GM13976 (cell line): ENCODE data around the gene SERPINB6.

Experiments
- DNase-seq: peaks from one replicate; pipeline ENCODE4 v3.0.0; 2012; ENCODE audit warnings: low spot score
- CTCF ChIP-seq: IDR thresholded peaks from 2 replicates; pipeline ENCODE4 v1.5.1; 2012; ENCODE audit warnings: borderline replicate concordance, mild to moderate bottlenecking; ENCODE audit not compliant: insufficient read depth; ENCODE audit errors: extremely low read depth, missing control alignments, control extremely low read depth
- in situ Hi-C: fragments of 300-500 bp; cut with MboI; formaldehyde crosslinking; loops from one replicate; pipeline ENCODE4 v1.12.0; 2022; ENCODE audit warnings: low sequenced_read_pairs, mixed read lengths, inconsistent platforms; ENCODE audit not compliant: unreplicated experiment

Gene SERPINB6

GRCh38 chr6:2950713-2951112 lies 20.7 kb downstream of the SERPINB6 start:
- in situ Hi-C loops, result no loop called here
- no peak for TF ChIP-seq CTCF
- no peak for DNase-seq

- in situ Hi-C loops, result no loop called here
- DNase-seq, result no peak
- TF ChIP-seq CTCF, result no peak
These were observed 21.8 kb downstream of the SERPINB6 start for GRCh38 chr6:2949536-2950083.

GRCh38 chr6:2949121-2949520 lies 22.2 kb downstream of the SERPINB6 start:
- DNase-seq, result no peak
- in situ Hi-C loops, result no loop called here
- TF ChIP-seq CTCF, result no peak

GRCh38 chr6:2948228-2949025 lies 22.9 kb downstream of the SERPINB6 start:
- in situ Hi-C loops, result no loop called here
- TF ChIP-seq CTCF, result no peak
- DNase-seq, result no peak

GRCh38 chr6:2947445-2947844 lies 23.9 kb downstream of the SERPINB6 start:
- no peak for DNase-seq
- TF ChIP-seq CTCF, result no peak
- in situ Hi-C loops, result no loop called here

- no peak for DNase-seq
- in situ Hi-C loops, result no loop called here
- no peak for TF ChIP-seq CTCF
These were observed 26.3 kb downstream of the SERPINB6 start for GRCh38 chr6:2945153-2945452.
